Measurements from ENCODE around the gene TLN1.

Gene TLN1

DNA sequence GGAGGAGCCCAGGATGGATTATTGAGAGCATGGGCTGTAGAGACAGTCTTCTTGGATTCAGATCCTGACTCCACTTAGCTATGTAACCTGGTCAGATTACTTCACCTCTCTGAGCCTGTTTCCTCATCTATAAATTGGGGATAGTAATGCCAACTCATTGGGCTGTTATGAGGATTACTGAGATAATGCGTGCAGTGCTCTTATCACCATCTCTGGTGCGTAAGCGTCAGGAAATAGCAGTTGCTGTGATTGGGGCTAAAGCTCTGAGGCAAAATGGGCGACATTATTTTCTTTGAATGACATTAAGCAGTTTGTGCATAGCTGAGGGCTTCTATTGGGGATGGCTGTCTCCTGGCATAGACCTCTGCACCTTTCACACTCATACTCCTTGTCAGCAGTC is 23.1 kb upstream of the TLN1 start:
- no peak for DNase-seq (ENCODE audit: low read depth in 2 of 2)

GRCh38 chr9:35754264-35754663 is 22.3 kb upstream of the TLN1 start, which contains the start of gene MSMP:
TSS of gene MSMP (minus strand) at chr9:35754276. CDS start at chr9:35754129, 147 bp downstream.
- no peak for DNase-seq (ENCODE audit: low read depth in 2 of 2)

GRCh38 chr9:35753466-35753865 is 21.5 kb upstream of the TLN1 start:
- no peak for DNase-seq (ENCODE audit: low read depth in 2 of 2)

DNA sequence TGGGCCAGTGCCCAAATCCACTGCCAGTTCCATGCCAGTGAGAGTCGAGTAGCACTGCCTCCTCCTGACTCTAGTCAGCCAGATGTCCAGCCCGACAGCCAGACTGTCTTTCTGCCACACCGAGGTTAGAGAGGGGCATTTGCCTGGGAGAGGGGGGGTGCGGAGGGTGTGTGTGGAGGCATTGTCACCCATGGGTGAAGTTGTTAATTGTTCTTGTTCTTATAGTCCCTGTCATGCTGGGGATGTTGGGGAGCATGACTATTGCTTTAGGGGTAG is 18.2 kb upstream of the TLN1 start:
- no peak for DNase-seq (ENCODE audit: low read depth in 2 of 2)

DNA sequence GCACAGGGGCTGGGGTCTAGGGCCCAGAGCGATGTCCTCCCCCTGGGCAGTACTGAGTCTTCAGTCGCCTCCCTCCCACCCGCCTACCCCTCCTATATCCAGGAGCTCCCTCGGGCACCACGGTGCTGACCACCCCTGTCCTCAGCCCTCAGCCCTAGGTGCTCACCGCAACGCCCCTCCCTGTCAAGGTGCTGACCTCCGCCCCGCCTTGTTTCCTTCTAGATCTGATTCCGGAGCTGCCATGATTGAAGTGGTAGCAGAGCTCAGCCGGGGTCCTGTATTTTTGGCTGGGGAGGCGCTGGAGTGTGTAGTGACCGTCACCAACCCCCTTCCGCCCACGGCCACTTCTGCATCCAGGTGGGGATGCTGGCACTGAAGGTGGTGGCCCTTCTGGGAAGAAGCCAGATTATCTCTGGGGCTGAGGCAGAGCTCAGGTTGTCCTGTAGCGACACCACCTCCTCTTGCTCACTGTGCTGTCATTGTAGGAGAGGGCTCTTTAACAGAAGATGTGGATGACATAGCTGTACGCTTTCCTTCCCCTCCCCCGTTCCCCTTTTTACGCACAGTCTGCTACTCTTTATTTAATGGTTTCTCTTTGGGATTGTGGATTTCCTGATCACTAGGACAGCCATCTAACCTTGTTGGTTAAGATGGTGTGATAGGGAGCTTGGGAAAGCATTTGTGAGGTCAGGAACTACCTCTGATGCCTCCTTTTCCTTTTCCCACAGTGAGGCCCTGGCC is 17.7 kb upstream of the TLN1 start:
- no peak for DNase-seq (ENCODE audit: low read depth in 2 of 2)

GRCh38 chr9:35748858-35749514 is 17.0 kb upstream of the TLN1 start, which contains the start of the genes GBA2 and RGP1:
TSS of gene GBA2 (minus strand) at chr9:35749228. CDS start at chr9:35748704, 524 bp downstream.
TSS of gene RGP1 (plus strand) at chr9:35749287. CDS start at chr9:35749756, 469 bp downstream.
- no peak for DNase-seq (ENCODE audit: low read depth in 2 of 2)

GRCh38 chr9:35748242-35748857 is 16.4 kb upstream of the TLN1 start:
- no peak for DNase-seq (ENCODE audit: low read depth in 2 of 2)

GRCh38 chr9:35746583-35746982 is 14.6 kb upstream of the TLN1 start:
- no peak for DNase-seq (ENCODE audit: low read depth in 2 of 2)

DNA sequence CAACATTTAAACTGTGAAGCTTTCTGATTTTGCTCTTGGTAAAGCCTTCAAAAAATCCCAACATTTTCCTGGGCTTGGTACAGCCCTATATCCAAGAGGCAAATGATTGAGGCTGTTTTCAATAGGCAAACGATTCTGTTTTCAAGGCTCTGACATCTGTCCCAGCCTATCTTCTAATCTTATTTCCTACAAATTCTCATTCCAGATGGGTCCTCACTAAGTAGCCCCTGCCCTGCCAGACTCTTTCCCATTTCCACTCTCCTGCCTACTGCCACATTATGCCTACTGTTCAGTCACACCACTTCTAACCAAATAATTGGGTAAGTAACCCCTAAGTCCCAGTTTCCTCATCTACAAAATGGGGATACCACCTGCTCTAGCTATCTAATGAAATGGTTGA is 13.6 kb upstream of the TLN1 start:
- no peak for DNase-seq (ENCODE audit: low read depth in 2 of 2)

DNA sequence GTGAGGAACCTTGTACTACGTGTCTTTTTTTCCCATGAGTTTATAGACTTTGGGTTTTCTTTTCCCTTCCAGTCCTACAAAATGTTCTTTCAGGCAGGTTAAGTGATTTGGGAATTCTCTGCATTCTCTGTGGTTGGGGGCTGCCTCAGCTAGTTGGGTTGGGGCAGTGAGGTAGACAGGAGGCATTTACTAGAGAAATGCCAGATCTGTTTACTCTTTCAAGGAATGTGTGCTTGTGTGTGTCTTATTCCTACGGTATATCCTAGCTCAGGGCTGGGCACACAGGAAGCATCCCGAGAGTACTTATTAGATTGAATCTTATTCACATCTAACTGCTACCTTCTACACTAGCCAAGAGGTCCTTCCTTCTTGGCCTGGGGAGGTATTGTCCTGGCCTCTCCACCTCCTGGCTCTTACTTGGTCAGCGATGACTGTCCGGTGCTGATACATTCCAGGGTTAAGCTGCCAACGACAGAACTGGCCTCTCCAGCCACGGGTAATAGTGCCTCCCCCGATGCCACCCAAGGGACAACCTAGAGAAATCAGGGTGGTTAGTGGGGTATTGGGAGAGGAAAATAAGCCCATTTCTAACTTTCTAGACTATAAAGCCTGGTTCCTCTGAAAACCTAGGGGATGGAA is 12.0 kb upstream of the TLN1 start:
- DNase-seq (ENCODE audit: low read depth in 2 of 2), result no peak

GRCh38 chr9:35743452-35743851 is 11.5 kb upstream of the TLN1 start:
- no peak for DNase-seq (ENCODE audit: low read depth in 2 of 2)

DNA sequence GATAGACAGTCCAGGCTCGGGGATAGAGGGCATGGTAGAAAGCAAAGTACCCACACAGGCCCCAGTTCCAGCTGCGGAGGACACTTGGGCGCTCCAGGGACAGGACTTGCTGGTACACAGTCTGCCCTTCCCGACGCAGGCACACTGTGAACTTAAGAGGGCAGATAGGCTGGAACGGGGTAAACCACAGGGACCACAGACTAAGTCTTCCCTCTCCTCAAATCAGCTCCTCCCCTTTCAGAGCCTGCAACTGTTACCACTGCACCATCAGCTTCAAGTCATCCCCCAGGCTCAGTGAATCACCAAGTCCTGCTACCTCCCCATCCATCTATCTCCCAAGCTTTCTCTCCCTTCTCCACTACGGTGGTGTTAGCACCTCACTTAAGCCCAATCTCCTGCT is 9.7 kb upstream of the TLN1 start:
- no peak for DNase-seq (ENCODE audit: low read depth in 2 of 2)

GRCh38 chr9:35740243-35740642 is 8.2 kb upstream of the TLN1 start:
- no peak for DNase-seq (ENCODE audit: low read depth in 2 of 2)

GRCh38 chr9:35738924-35739323 is 6.9 kb upstream of the TLN1 start:
- DNase-seq (ENCODE audit: low read depth in 2 of 2), result no peak

GRCh38 chr9:35738186-35738585 is 6.2 kb upstream of the TLN1 start:
- no peak for DNase-seq (ENCODE audit: low read depth in 2 of 2)

DNA sequence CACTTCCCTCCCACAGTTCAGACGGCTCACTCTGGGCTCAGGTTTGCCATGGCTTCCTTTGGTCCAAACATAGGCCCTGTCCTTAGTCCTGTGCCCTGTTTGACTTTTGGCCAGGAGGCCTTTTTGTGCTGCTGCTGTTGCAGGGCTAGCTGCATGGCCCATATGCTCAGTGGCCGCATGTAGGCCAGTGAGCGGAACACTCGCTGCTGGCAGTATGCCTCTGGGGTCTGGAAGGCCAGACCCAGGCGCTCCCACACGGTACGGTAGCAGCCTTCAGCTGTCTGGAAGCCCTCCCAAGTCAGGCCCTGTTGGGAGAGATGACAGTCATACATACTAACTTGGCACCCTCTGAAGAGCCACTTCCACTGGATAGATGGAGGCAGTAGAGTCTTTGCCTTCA is 5.1 kb upstream of the TLN1 start:
- DNase-seq (ENCODE audit: low read depth in 2 of 2), result no peak

- DNase-seq (ENCODE audit: low read depth in 2 of 2), result peak; percentile 37 to 46
These were observed 4.2 kb upstream of the TLN1 start for GRCh38 chr9:35736201-35736633.

- DNase-seq (ENCODE audit: low read depth in 2 of 2), result no peak
These were observed 2.1 kb upstream of the TLN1 start for GRCh38 chr9:35734096-35734495.

DNA sequence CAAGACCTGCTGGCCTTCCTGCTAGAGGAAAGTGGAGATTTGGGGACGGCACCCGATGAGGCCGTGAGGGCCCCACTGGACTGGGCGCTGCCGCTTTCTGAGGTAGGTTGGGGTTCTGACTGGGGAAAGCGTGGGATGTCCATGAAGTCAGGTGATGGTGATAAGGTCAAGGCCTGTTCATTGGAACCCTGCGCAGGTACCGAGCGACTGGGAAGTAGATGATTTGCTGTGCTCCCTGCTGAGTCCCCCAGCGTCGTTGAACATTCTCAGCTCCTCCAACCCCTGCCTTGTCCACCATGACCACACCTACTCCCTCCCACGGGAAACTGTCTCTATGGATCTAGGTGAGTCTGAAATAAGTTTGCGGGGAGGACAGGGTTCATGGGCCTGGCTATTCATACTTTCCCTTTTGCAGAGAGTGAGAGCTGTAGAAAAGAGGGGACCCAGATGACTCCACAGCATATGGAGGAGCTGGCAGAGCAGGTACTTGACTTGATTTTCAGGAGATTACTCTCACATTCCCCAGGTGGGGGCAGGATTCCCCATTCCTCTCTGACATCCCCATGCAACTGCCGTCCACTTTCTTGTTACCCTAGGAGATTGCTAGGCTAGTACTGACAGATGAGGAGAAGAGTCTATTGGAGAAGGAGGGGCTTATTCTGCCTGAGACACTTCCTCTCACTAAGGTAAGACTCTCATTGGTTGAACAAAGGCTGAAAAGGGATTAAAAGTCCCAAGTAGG is 976 bp upstream of the TLN1 start:
- DNase-seq (ENCODE audit: low read depth in 2 of 2), result no peak

- DNase-seq (ENCODE audit: low read depth in 2 of 2), result no peak
These were observed 395 bp downstream of the TLN1 start for GRCh38 chr9:35731415-35732184.

- DNase-seq (ENCODE audit: low read depth in 2 of 2), result no peak
These were observed 1.5 kb downstream of the TLN1 start for GRCh38 chr9:35730486-35730854.
